Mesendoderm (in vitro differentiated cells): ENCODE measurements around the gene ERP27.

Experiments
- DNase-seq: peaks from one replicate; pipeline ENCODE4 v3.0.0; 2013
- H2AK5ac ChIP-seq: 2 replicates; pipeline ENCODE4 v1.6.1; 2013; ENCODE audit warnings: low read length, inconsistent platforms
- H2BK120ac ChIP-seq: 2 replicates; pipeline ENCODE4 v1.6.1; 2013; ENCODE audit warnings: low read depth, mild to moderate bottlenecking, low read length, moderate library complexity, mixed read lengths
- H2BK15ac ChIP-seq: replicated peaks from 2 replicates; pipeline ENCODE4 v1.6.1; 2013; ENCODE audit warnings: low read depth, mild to moderate bottlenecking, moderate library complexity
- H2BK5ac ChIP-seq: 2 replicates; pipeline ENCODE4 v1.6.1; 2013; ENCODE audit warnings: low read length, inconsistent platforms
- H3K18ac ChIP-seq: 2 replicates; pipeline ENCODE4 v1.6.1; 2013; ENCODE audit warnings: mild to moderate bottlenecking, low read length, mixed read lengths
- H3K23ac ChIP-seq: one replicate; pipeline ENCODE4 v1.6.1; 2013; ENCODE audit warnings: low read length
- H3K27ac ChIP-seq: 2 replicates; pipeline ENCODE4 v1.5.1; 2013; ENCODE audit warnings: low read depth, mild to moderate bottlenecking, inconsistent platforms, low read length, moderate library complexity
- H3K27me3 ChIP-seq: 2 replicates; pipeline ENCODE4 v1.6.1; 2013; ENCODE audit warnings: low read length, control low read depth, mild to moderate bottlenecking, inconsistent platforms; ENCODE audit not compliant: insufficient read depth, poor library complexity
- H3K36me3 ChIP-seq: 2 replicates; pipeline ENCODE4 v1.6.1; 2013; ENCODE audit warnings: low read length, inconsistent platforms; ENCODE audit not compliant: control insufficient read depth, insufficient read depth
- H3K4ac ChIP-seq: one replicate; pipeline ENCODE4 v1.6.1; 2013; ENCODE audit warnings: low read depth, mild to moderate bottlenecking, low read length, moderate library complexity
- H3K4me1 ChIP-seq: 2 replicates; pipeline ENCODE4 v1.6.1; 2013; ENCODE audit warnings: low read depth, low read length, inconsistent platforms; ENCODE audit not compliant: control insufficient read depth
- H3K4me2 ChIP-seq: 2 replicates; pipeline ENCODE4 v1.6.1; 2013; ENCODE audit warnings: low read length
- H3K4me3 ChIP-seq: 2 replicates; pipeline ENCODE4 v1.5.1; 2013; ENCODE audit warnings: mild to moderate bottlenecking, low read length
- H3K56ac ChIP-seq: one replicate; pipeline ENCODE4 v1.6.1; 2013; ENCODE audit warnings: low read length
- H3K79me1 ChIP-seq: 2 replicates; pipeline ENCODE4 v1.6.1; 2013; ENCODE audit warnings: low read length, inconsistent platforms
- H3K79me2 ChIP-seq: 2 replicates; pipeline ENCODE4 v1.6.1; 2013; ENCODE audit warnings: mild to moderate bottlenecking, low read length; ENCODE audit not compliant: control insufficient read depth, insufficient read depth
- H3K9ac ChIP-seq: 2 replicates; pipeline ENCODE4 v1.6.1; 2013; ENCODE audit warnings: low read length, inconsistent platforms
- H4K5ac ChIP-seq: one replicate; pipeline ENCODE4 v1.6.1; 2013; ENCODE audit warnings: low read length
- H4K8ac ChIP-seq: one replicate; pipeline ENCODE4 v1.6.1; 2013; ENCODE audit warnings: low read depth, mild to moderate bottlenecking, control low read depth, low read length, moderate library complexity
- whole genome bisulfite sequencing: extraction: QIAGEN DNeasy Blood & Tissue Kit; methylation state at CpG from one replicate; pipeline ENCODE4 v1.1.7; 2013; ENCODE audit warnings: low lambda C conversion rate, missing lambda C conversion rate; ENCODE audit not compliant: insufficient coverage; ENCODE audit errors: extremely low coverage; 5-methylcytosine and 5-hydroxymethylcytosine counted together

ERP27 gene

GRCh38 chr12:14972816-14973215 lies 34.5 kb upstream of the ERP27 start, which contains the start of gene PDE6H:
Gene PDE6H, plus strand, starts transcription at chr12:14973042. Its CDS starts 4,971 bp downstream, at chr12:14978013.
- Histone ChIP-seq H2BK5ac (no peak within 1 kb of the TSS), H2BK120ac (no peak within 1 kb of the TSS), H3K4me3 (no peak within 1 kb of the TSS), H2BK15ac (no peak within 1 kb of the TSS), H3K18ac (no peak within 1 kb of the TSS), H3K4me1 (no peaks in the 10 kb centered on the region), H3K27me3 (no peaks in the 10 kb centered on the region), H3K36me3 (no peaks in the 10 kb centered on the region), H3K9ac (no peak within 1 kb of the TSS), H3K4ac (no peak within 1 kb of the TSS), H3K79me1 (no peaks in the 10 kb centered on the region), H2AK5ac (no peak within 1 kb of the TSS), H3K56ac (no peak within 1 kb of the TSS), H3K4me2 (no peak within 1 kb of the TSS), H4K5ac (no peak within 1 kb of the TSS), H3K79me2 (no peaks in the 10 kb centered on the region), H3K23ac (no peak within 1 kb of the TSS), H4K8ac (no peak within 1 kb of the TSS), H3K27ac (no peak within 1 kb of the TSS)
- WGBS, result no CpG with 5 or more reads among the region's 2 CpGs
- DNase-seq, result no peak

DNA sequence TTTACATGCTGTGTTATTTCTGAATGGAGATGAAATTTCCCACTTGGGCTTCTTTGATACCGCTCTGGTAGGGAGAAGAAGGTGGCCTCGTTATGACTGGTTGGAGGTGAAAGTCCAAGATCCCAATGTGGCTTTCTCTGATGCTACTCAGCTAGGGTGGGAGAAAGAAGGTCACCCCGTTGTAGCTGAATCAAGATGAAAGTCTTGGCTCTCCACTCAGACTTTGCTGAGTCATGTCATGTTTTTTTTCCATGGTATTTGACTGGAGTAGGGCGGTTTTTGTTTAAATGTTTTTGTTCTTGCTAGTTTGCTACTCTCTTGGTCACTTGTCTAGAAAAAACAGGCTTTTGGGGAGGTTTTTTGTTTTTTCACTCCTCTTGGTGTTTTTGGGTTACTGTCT lies 32.1 kb upstream of the ERP27 start:
- H3K4me2 ChIP-seq, result no peak overlapping the region
- no peak overlapping the region for H3K4ac ChIP-seq
- no peak overlapping the region for H2AK5ac ChIP-seq
- DNase-seq, result no peak
- no peak overlapping the region for H4K8ac ChIP-seq
- no peak overlapping the region for H2BK5ac ChIP-seq
- no peak overlapping the region for H3K23ac ChIP-seq
- no peak overlapping the region for H3K9ac ChIP-seq
- no peaks in the 10 kb centered on the region for H3K79me1 ChIP-seq
- H3K27me3 ChIP-seq, result no peaks in the 10 kb centered on the region
- H2BK120ac ChIP-seq, result no peak overlapping the region
- no peak overlapping the region for H3K27ac ChIP-seq
- no peaks in the 10 kb centered on the region for H3K4me1 ChIP-seq
- H3K79me2 ChIP-seq, result no peaks in the 10 kb centered on the region
- WGBS, result no CpG with 5 or more reads among the region's 4 CpGs
- no peak overlapping the region for H4K5ac ChIP-seq
- no peak overlapping the region for H2BK15ac ChIP-seq
- no peaks in the 10 kb centered on the region for H3K36me3 ChIP-seq
- no peak overlapping the region for H3K18ac ChIP-seq
- H3K4me3 ChIP-seq, result no peak overlapping the region
- H3K56ac ChIP-seq, result no peak overlapping the region

- Histone ChIP-seq H3K4me1 (no peaks in the 10 kb centered on the region), H3K4me2 (no peak overlapping the region), H2BK15ac (no peak overlapping the region), H3K79me1 (no peaks in the 10 kb centered on the region), H3K9ac (no peak overlapping the region), H2AK5ac (no peak overlapping the region), H3K4ac (no peak overlapping the region), H3K23ac (no peak overlapping the region), H4K8ac (no peak overlapping the region), H2BK120ac (no peak overlapping the region), H4K5ac (no peak overlapping the region), H3K36me3 (no peaks in the 10 kb centered on the region), H3K27ac (no peak overlapping the region), H2BK5ac (no peak overlapping the region), H3K27me3 (no peaks in the 10 kb centered on the region), H3K56ac (no peak overlapping the region), H3K18ac (no peak overlapping the region), H3K79me2 (no peaks in the 10 kb centered on the region), H3K4me3 (no peak overlapping the region)
- no peak for DNase-seq
- WGBS, result no CpG with 5 or more reads among the region's 3 CpGs
Measured at GRCh38 chr12:14968478-14968877, 30.1 kb upstream of the ERP27 start.

DNA sequence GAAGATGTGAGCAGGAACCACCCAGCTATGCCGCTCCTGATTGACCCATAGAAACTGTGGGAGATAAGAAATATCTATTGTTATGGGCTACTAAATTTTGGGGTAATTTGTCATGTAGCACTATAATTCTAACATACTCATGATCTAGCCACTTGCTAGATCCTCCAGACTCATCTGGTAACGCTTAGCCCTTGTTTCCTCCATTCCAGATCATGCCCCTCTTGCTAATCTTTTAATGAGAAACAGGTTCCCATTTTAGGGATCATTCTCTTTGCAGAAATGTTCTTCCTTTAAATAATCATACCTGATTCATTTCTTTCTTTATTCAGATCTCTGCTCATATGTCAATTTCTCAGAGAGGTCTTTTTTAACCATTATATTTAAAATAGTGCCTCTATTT lies 26.9 kb upstream of the ERP27 start:
- no peak overlapping the region for H3K9ac ChIP-seq
- no peaks in the 10 kb centered on the region for H3K79me2 ChIP-seq
- H2AK5ac ChIP-seq, result no peak overlapping the region
- no peak overlapping the region for H3K4me3 ChIP-seq
- no peak overlapping the region for H3K56ac ChIP-seq
- no peaks in the 10 kb centered on the region for H3K36me3 ChIP-seq
- no peak overlapping the region for H3K18ac ChIP-seq
- H2BK5ac ChIP-seq, result no peak overlapping the region
- H3K4ac ChIP-seq, result no peak overlapping the region
- no CpG with 5 or more reads among the region's 2 CpGs for WGBS
- DNase-seq, result no peak
- no peak overlapping the region for H4K5ac ChIP-seq
- H3K79me1 ChIP-seq, result no peaks in the 10 kb centered on the region
- no peak overlapping the region for H3K23ac ChIP-seq
- no peak overlapping the region for H4K8ac ChIP-seq
- H2BK120ac ChIP-seq, result no peak overlapping the region
- no peaks in the 10 kb centered on the region for H3K4me1 ChIP-seq
- no peak overlapping the region for H3K4me2 ChIP-seq
- H2BK15ac ChIP-seq, result no peak overlapping the region
- no peak overlapping the region for H3K27ac ChIP-seq
- no peaks in the 10 kb centered on the region for H3K27me3 ChIP-seq

GRCh38 chr12:14964406-14964805 lies 26.1 kb upstream of the ERP27 start:
- Histone ChIP-seq H3K27ac (no peak overlapping the region), H3K27me3 (no peaks in the 10 kb centered on the region), H3K56ac (no peak overlapping the region), H3K4me1 (no peaks in the 10 kb centered on the region), H4K5ac (no peak overlapping the region), H2BK15ac (no peak overlapping the region), H3K23ac (no peak overlapping the region), H3K79me1 (no peaks in the 10 kb centered on the region), H3K9ac (no peak overlapping the region), H3K4me2 (no peak overlapping the region), H2BK120ac (no peak overlapping the region), H3K18ac (no peak overlapping the region), H2AK5ac (no peak overlapping the region), H4K8ac (no peak overlapping the region), H3K4me3 (no peak overlapping the region), H2BK5ac (no peak overlapping the region), H3K4ac (no peak overlapping the region), H3K36me3 (no peaks in the 10 kb centered on the region), H3K79me2 (no peaks in the 10 kb centered on the region)
- no peak for DNase-seq
- no CpG with 5 or more reads among the region's 2 CpGs for WGBS

GRCh38 chr12:14963520-14963919 lies 25.2 kb upstream of the ERP27 start:
- Histone ChIP-seq H4K5ac (no peak overlapping the region), H3K4me1 (no peaks in the 10 kb centered on the region), H2BK120ac (no peak overlapping the region), H3K56ac (no peak overlapping the region), H3K79me2 (no peaks in the 10 kb centered on the region), H3K4ac (no peak overlapping the region), H3K9ac (no peak overlapping the region), H3K27me3 (no peaks in the 10 kb centered on the region), H3K36me3 (no peaks in the 10 kb centered on the region), H2BK15ac (no peak overlapping the region), H2BK5ac (no peak overlapping the region), H3K4me3 (no peak overlapping the region), H3K27ac (no peak overlapping the region), H3K18ac (no peak overlapping the region), H4K8ac (no peak overlapping the region), H3K23ac (no peak overlapping the region), H3K79me1 (no peaks in the 10 kb centered on the region), H2AK5ac (no peak overlapping the region), H3K4me2 (no peak overlapping the region)
- no peak for DNase-seq
- WGBS, result 100% methylated on average over 1 of the region's 7 CpGs
